ENCODE results near the gene DCANP1.

- TF ChIP-seq POLR2A (IDR thresholded peaks at IDR 0.05; ENCODE audit: low read length), result no peak
- TF ChIP-seq, protein P1, sequence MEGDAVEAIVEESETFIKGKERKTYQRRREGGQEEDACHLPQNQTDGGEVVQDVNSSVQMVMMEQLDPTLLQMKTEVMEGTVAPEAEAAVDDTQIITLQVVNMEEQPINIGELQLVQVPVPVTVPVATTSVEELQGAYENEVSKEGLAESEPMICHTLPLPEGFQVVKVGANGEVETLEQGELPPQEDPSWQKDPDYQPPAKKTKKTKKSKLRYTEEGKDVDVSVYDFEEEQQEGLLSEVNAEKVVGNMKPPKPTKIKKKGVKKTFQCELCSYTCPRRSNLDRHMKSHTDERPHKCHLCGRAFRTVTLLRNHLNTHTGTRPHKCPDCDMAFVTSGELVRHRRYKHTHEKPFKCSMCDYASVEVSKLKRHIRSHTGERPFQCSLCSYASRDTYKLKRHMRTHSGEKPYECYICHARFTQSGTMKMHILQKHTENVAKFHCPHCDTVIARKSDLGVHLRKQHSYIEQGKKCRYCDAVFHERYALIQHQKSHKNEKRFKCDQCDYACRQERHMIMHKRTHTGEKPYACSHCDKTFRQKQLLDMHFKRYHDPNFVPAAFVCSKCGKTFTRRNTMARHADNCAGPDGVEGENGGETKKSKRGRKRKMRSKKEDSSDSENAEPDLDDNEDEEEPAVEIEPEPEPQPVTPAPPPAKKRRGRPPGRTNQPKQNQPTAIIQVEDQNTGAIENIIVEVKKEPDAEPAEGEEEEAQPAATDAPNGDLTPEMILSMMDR (IDR thresholded peaks at IDR 0.05), result no peak
Measured at GRCh38 chr5:135494196-135494595, 47.0 kb upstream of the DCANP1 start.
